NCI-H524 treated with DMSO at 0.1 percent for 48 hours (cell line): Measurements from ENCODE around the gene STK40.

ENCODE experiments used
- DNase-seq: peaks from one replicate; lab custom pipeline; 2025; lab: John Stamatoyannopoulos, UW

The STK40 gene, protein sequence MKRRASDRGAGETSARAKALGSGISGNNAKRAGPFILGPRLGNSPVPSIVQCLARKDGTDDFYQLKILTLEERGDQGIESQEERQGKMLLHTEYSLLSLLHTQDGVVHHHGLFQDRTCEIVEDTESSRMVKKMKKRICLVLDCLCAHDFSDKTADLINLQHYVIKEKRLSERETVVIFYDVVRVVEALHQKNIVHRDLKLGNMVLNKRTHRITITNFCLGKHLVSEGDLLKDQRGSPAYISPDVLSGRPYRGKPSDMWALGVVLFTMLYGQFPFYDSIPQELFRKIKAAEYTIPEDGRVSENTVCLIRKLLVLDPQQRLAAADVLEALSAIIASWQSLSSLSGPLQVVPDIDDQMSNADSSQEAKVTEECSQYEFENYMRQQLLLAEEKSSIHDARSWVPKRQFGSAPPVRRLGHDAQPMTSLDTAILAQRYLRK

GRCh38 chr1:36385410-36386264 is at the start of gene STK40:
Gene STK40 (minus strand): TSS chr1:36385924. CDS start chr1:36361332, 24,592 bp downstream.
- DNase-seq = peak; percentile 88

- no peak for DNase-seq
Observed at GRCh38 chr1:36433102-36433501, 47.4 kb upstream of the STK40 start.

DNA sequence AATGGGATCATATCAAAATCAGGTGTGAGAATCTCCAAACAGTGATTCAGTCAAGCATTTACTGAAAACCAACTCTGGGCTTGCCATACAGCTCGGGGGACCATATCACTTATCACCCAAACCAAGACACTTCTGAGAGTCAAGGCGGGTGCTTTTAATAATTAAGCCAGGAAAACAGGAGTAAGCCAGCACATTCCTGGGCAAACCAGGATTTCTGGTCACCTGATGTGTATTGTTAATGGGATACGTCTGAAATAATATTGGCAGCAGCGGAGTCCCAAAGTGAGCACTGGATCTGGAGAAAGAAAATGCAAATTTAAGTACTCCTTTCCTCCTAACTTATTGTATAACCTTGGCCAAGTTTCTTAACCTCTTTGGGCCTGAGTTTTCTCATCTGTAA is 46.9 kb upstream of the STK40 start:
- DNase-seq = no peak

- DNase-seq = no peak
Observed at GRCh38 chr1:36425791-36426190, 40.1 kb upstream of the STK40 start.

DNA sequence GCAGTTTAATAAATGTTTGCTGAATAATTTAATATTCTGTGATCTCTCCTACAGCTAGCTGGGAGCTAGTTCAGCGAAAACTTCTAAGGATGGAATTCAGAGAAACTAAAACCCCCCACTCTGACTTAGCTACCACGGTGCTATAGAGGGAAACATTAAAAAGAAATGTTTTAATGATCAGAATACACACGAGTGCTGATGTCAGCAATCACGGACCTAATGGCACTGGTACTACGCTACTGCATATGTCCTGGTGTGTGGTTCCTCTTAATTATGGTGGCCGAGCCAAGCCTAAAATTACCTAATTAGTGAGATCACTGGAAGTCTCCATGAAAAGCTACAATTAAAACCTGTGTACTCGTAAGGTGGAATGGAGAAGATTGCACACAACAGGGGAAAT is 35.9 kb upstream of the STK40 start:
- DNase-seq = no peak

DNA sequence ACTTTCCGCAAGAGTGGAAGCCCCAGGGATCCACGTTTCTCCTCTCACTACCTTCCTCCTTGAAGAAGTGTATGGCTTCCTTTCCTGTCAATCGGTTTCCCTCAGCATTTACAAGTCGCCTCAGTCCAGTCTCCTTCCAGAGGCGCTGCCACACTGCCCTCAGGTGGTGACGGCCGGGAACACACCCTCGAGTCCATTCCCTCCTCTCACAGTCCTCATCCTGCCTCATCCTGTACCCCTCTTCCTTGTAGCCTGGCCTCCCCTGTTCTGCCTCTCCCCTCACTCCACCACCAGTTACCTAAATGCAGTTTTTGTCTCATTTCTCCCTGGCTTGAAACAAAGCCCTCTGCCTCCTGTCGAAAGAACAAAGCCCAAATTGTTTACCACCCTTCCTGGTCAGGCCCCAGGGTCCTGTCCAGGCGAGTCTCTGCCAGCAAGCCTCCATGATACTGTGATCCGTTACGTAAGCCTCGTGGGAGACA is 35.2 kb upstream of the STK40 start:
- peak; percentile 33 for DNase-seq

DNA sequence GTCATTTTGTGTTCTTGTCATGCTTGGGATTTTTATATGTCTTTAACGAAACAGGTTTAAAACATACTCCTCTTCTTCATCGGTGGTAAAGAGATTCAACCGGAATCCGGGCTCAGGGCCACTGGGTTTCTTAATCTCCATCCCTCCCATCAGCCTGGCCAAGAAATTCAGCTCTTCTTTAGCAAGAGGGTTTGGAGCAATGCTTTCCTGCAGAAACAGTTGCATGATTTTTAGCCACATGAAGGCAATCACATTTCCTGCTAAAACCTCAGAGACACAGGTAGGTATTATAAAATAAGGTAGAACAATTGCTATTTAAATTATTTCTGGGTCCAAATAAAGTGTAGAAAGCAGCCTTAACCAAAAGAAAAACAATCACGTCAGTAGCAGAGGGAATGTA is 34.7 kb upstream of the STK40 start:
- DNase-seq = no peak

- no peak for DNase-seq
Observed at GRCh38 chr1:36419569-36419968, 33.8 kb upstream of the STK40 start.

GRCh38 chr1:36419140-36419539 is 33.4 kb upstream of the STK40 start:
- no peak for DNase-seq

DNA sequence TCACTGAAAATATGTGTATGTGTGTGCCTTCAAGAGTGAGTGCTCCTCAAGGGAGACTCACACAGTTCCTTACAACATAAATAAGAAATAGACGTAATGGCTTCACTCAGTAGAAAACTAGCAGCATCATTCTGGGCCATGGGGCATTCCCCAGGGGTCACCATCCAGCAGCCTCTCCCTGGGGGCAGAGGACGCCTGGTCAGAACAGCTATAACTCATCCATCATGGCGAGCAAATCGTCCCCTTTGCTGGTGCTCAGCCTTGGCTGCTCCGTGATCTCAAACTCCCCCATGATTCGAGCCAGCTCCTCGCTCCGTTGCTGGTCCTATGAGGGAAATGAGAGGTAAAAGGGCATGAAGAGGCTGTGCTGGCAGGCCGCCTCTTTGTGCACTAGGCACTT is 32.2 kb upstream of the STK40 start:
- no peak for DNase-seq

DNA sequence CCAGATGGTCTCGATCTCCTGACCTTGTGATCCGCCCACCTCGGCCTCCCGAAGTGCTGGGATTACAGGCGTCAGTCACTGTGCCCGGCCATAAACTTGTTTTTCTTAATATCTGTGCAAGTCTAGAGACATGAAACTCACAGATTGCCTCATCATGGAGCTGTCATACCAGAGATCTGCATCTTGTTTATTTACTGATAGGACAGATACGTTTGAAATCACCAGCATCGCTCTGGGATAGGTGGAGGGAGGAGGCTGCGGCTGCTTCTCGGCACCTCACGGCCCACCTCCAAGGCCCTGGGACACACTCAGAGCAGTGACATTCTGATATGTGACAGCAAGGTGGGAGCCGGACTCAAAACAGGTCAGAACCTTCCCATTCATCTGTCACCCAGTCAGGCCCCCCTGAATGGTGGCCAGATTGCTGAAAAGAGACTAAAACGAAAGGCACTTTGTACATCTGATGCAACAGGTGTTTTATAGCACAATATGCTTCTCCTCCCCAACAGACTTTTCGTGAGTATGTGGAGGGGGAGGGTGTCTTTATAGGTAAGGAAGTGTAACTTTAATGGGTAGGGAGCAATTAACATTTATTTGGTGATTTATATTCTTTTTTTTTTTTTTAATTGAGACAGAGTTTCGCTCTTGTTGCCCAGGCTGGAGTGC is 30.1 kb upstream of the STK40 start:
- DNase-seq = no peak

GRCh38 chr1:36414384-36414783 is 28.7 kb upstream of the STK40 start:
- no peak for DNase-seq

- no peak for DNase-seq
Observed at GRCh38 chr1:36411674-36412648, 26.2 kb upstream of the STK40 start.

DNA sequence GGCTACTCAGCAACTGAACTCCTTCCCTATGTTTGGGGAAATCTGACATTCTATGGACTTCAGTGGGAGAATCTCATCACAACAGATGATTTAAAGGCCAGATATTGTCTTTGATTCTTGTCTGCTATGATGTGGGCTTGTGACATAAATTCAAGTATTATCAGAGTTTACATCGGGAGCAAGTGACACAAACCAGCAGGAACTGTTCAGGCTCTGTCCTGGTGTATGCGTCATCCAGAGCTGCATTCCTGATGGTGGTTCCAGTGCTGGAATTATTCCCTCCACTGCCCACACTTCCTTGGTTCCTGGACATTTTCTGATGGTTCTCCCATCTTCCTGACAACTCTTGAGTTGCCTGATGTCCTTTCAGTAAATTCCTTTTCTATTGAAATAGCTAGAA is 22.8 kb upstream of the STK40 start:
- no peak for DNase-seq

GRCh38 chr1:36406440-36406839 is 20.7 kb upstream of the STK40 start:
- no peak for DNase-seq

GRCh38 chr1:36402504-36402890 is 16.8 kb upstream of the STK40 start:
- DNase-seq = no peak

- no peak for DNase-seq
Observed at GRCh38 chr1:36401602-36402503, 16.1 kb upstream of the STK40 start.

GRCh38 chr1:36400825-36401601 is 15.3 kb upstream of the STK40 start:
- DNase-seq = no peak

GRCh38 chr1:36400514-36400824 is 14.7 kb upstream of the STK40 start:
- no peak for DNase-seq
